Duodenal mucosa (tissue), 2 donors: ENCODE results near the gene HOXB1.

ENCODE experiments used
- H3K27ac ChIP-seq: one replicate; pipeline ENCODE4 v1.7.0; 2013; ENCODE audit warnings: low read depth, low read length
- H3K27me3 ChIP-seq, 2 donors: one replicate each; pipeline ENCODE4 v1.7.0; 2013; ENCODE audit warnings: low read length in 2 of 2, control low read depth in 1 of 2; ENCODE audit not compliant: insufficient read depth in 2 of 2, control insufficient read depth in 1 of 2
- H3K36me3 ChIP-seq, 2 donors: one replicate each; pipeline ENCODE4 v1.7.0; 2013; ENCODE audit warnings: low read length in 2 of 2, control low read depth in 1 of 2; ENCODE audit not compliant: insufficient read depth in 2 of 2, control insufficient read depth in 1 of 2
- H3K4me1 ChIP-seq, 2 donors: one replicate each; pipeline ENCODE4 v1.7.0; 2013; ENCODE audit warnings: low read length in 2 of 2, control low read depth in 1 of 2; ENCODE audit not compliant: insufficient read depth in 2 of 2, control insufficient read depth in 1 of 2
- H3K4me3 ChIP-seq, 2 donors: one replicate each; pipeline ENCODE4 v1.7.0; 2013; ENCODE audit warnings: low read length in 2 of 2, low read depth in 1 of 2
- H3K9ac ChIP-seq, 2 donors: one replicate each; pipeline ENCODE4 v1.7.0; 2013; ENCODE audit warnings: low read length in 2 of 2, low read depth in 1 of 2
- H3K9me3 ChIP-seq, 2 donors: one replicate each; pipeline ENCODE4 v1.7.0; 2013; ENCODE audit warnings: low read length in 2 of 2, control low read depth in 1 of 2; ENCODE audit not compliant: control insufficient read depth in 1 of 2

The HOXB1 gene

DNA sequence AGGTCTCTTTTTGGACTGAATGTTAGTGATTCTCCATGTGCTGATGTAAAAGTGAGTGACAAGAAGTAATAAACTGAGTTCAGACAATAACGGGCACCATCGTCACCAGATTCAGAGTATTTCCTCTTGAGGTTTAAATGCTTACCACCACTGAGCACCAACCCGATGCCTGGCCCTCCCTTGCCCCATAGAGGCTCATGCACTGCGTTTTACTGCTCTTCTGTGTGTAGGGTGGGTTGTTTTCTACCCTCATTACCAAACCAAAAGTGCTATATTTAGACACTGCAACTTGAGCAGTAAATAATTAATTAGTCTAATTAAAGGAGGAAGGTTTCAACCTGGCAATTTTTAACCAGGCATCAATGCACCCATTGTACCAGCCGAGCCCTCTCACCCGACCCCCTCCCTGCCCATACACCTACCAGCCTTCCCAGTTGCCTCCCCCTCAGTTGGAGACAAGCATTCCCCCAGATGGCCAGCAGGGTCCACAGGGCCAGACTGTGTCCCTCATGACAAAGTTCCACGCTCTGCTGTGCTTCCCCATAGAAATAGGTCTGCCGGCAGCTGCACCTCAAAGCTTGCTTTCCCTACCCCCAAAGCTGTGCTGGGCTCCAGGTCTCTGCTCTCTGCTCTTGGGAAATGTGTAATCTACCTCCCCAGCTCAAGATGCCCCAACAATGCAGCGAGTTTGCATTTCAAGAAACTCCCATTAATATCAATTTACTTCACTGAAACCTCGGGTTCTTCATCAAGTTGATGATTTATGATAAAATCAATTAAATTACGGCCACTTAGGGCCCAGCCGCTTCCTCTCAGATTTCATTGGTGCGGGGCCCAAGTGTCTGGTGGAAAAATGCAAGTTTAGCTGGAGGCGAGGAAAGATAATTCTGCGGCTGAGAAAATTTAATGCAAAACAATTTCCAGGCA is 31.3 kb upstream of the HOXB1 start:
- H3K27me3 ChIP-seq = peaks cover 66 to 77% of the 10 kb centered on the region in 2 donors
- H3K9me3 ChIP-seq = no peaks in the 10 kb centered on the region
- H3K4me3 ChIP-seq = peak overlapping the region in 1 of 2 donors; percentile 17
- H3K9ac ChIP-seq = no peak overlapping the region
- H3K36me3 ChIP-seq = no peaks in the 10 kb centered on the region
- H3K27ac ChIP-seq = no peak overlapping the region
- H3K4me1 ChIP-seq = peaks cover 11 to 31% of the 10 kb centered on the region in 2 donors

GRCh38 chr17:48559840-48560817 is 29.3 kb upstream of the HOXB1 start:
- Histone ChIP-seq H3K4me3 (no peak overlapping the region), H3K27ac (peak overlapping the region; percentile 58), H3K36me3 (no peaks in the 10 kb centered on the region), H3K27me3 (peaks cover 65 to 69% of the 10 kb centered on the region in 2 donors), H3K9ac (peak overlapping the region in 1 of 2 donors; percentile 30), H3K4me1 (peaks cover 12 to 30% of the 10 kb centered on the region in 2 donors), H3K9me3 (no peaks in the 10 kb centered on the region)

- H3K9me3 ChIP-seq = no peaks in the 10 kb centered on the region
- no peak overlapping the region for H3K4me3 ChIP-seq
- peak overlapping the region; percentile 58 for H3K27ac ChIP-seq
- H3K36me3 ChIP-seq = no peaks in the 10 kb centered on the region
- H3K9ac ChIP-seq = peak overlapping the region in 1 of 2 donors; percentile 30
- H3K27me3 ChIP-seq = peaks cover 61 to 68% of the 10 kb centered on the region in 2 donors
- H3K4me1 ChIP-seq = peaks cover 12 to 30% of the 10 kb centered on the region in 2 donors
Measured at GRCh38 chr17:48559122-48559839, 28.5 kb upstream of the HOXB1 start.

GRCh38 chr17:48558831-48559121 is 28.0 kb upstream of the HOXB1 start:
- peaks cover 12 to 30% of the 10 kb centered on the region in 2 donors for H3K4me1 ChIP-seq
- peaks cover 63 to 71% of the 10 kb centered on the region in 2 donors for H3K27me3 ChIP-seq
- no peak overlapping the region for H3K4me3 ChIP-seq
- no peaks in the 10 kb centered on the region for H3K36me3 ChIP-seq
- no peak overlapping the region for H3K9ac ChIP-seq
- no peaks in the 10 kb centered on the region for H3K9me3 ChIP-seq
- H3K27ac ChIP-seq = no peak overlapping the region

DNA sequence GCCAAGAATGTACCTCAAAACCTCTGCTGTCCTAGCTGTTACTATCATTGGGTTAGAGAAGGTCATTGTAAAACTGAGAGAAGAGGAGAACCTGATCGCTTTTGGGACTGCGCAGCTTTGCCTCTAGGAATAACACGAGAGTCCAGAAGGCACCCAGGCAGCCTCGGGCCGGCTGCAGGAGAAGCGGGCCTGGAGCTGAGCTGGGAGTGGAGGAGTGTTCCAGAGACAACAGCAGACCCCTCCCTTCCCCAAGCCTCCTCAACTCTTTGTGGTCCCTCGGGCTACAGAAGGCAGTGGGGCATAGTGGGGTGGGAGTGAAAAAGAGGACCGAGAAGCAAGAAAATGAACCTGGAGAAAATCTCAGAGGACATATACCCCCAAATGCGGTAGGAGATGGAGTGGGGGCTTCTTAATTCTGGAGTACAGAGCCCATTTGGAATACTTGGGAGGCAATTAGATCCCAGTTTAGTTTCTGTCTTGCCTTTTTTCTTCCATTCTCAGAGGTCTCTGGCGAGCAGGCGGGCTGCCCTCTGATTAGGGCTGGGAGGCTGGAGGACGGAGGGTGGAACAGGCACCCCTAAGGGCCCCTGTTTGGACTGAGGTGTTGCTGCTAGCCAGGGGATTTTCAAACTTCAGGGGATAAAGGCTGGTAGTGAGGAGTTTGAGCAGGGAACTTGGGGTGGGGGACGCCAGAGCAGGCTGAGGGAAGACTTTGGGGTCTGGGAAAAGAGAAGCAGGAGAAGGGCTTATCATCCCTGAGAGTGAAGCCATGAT is 27.4 kb upstream of the HOXB1 start:
- no peak overlapping the region for H3K4me3 ChIP-seq
- no peaks in the 10 kb centered on the region for H3K36me3 ChIP-seq
- H3K27me3 ChIP-seq = peaks cover 57 to 69% of the 10 kb centered on the region in 2 donors
- no peaks in the 10 kb centered on the region for H3K9me3 ChIP-seq
- H3K27ac ChIP-seq = peak overlapping the region; percentile 43
- peaks cover 12 to 30% of the 10 kb centered on the region in 2 donors for H3K4me1 ChIP-seq
- H3K9ac ChIP-seq = peak overlapping the region in 1 of 2 donors; percentile 17

GRCh38 chr17:48556576-48557401 is 26.0 kb upstream of the HOXB1 start:
- Histone ChIP-seq H3K9me3 (no peaks in the 10 kb centered on the region), H3K4me1 (peaks cover 12 to 17% of the 10 kb centered on the region in 2 donors), H3K36me3 (no peaks in the 10 kb centered on the region), H3K9ac (no peak overlapping the region), H3K4me3 (no peak overlapping the region), H3K27me3 (peaks cover 52 to 62% of the 10 kb centered on the region in 2 donors), H3K27ac (peak overlapping the region; percentile 11)

GRCh38 chr17:48556229-48556575 is 25.4 kb upstream of the HOXB1 start:
- no peak overlapping the region for H3K9ac ChIP-seq
- peaks cover 12 to 17% of the 10 kb centered on the region in 2 donors for H3K4me1 ChIP-seq
- no peaks in the 10 kb centered on the region for H3K36me3 ChIP-seq
- peaks cover 52 to 60% of the 10 kb centered on the region in 2 donors for H3K27me3 ChIP-seq
- no peak overlapping the region for H3K4me3 ChIP-seq
- H3K27ac ChIP-seq = no peak overlapping the region
- no peaks in the 10 kb centered on the region for H3K9me3 ChIP-seq

GRCh38 chr17:48555258-48556228 is 24.7 kb upstream of the HOXB1 start:
- H3K27me3 ChIP-seq = peaks cover 49 to 60% of the 10 kb centered on the region in 2 donors
- H3K4me3 ChIP-seq = peak overlapping the region in 1 of 2 donors; percentile 36
- H3K27ac ChIP-seq = peak overlapping the region; percentile 33
- H3K9ac ChIP-seq = no peak overlapping the region
- H3K4me1 ChIP-seq = peaks cover 12 to 17% of the 10 kb centered on the region in 2 donors
- no peaks in the 10 kb centered on the region for H3K9me3 ChIP-seq
- H3K36me3 ChIP-seq = no peaks in the 10 kb centered on the region
